ENCODE data around the gene SNX2. TPM values are rescaled to one million over a fixed set of nuclear protein-coding genes. Genes with fewer than 3 reads are reported as not detected.

Gene SNX2
- total and polyA plus RNA-seq, 9 of the 15 experiments (the other 6 are each of a cell fraction or from before 2014, with no cell fraction given), result 35.2 to 86.0 (median 58.1) TPM

- TF ChIP-seq ZNF778 (CRISPR knock-in tag; IDR thresholded peaks at IDR 0.05) (no peak), U2AF2 (optimal IDR thresholded peaks at IDR 0.05; ENCODE audit: low read depth, low read length) (no peak), FIP1L1 (IDR thresholded peaks at IDR 0.05; ENCODE audit: low read depth, low read length, poor library complexity, severe bottlenecking) (no peak), VEZF1 (CRISPR knock-in tag; IDR thresholded peaks at IDR 0.05) (peak; percentile 86), NRF1 (conservative IDR thresholded peaks at IDR 0.05 in 1 of 2, IDR thresholded peaks at IDR 0.05 in 1 of 2) (peak; percentile 64 to 67), ARID3A (IDR thresholded peaks at IDR 0.05; ENCODE audit: borderline replicate concordance, low read depth, low read length) (no peak)
These were observed 70.6 kb downstream of the SNX2 start, which contains the start of gene SNX24 (continued) for GRCh38 chr5:122845229-122846050.

Data from K562 (cell line).